Gastrocnemius medialis (tissue), 4 donors: ENCODE data around the gene PBOV1.

Experiments
- POLR2A ChIP-seq, 2 donors: fragments of 450-650 bp; IDR thresholded peaks; one replicate each; pipeline ENCODE4 v1.6.1; 2017; ENCODE audit warnings: antibody characterized with exemption in 2 of 2, mild to moderate bottlenecking in 2 of 2, moderate library complexity in 2 of 2
- TF ChIP-seq, protein P1 (sequence below), 5 experiments: fragments of 450-650 bp in 3 of 5; fragments of 200-600 bp in 2 of 5; sonication (generic) in 2 of 5; IDR thresholded peaks in 4 of 5; conservative IDR thresholded peaks in 1 of 5; 1 replicate in 4 of 5; 2 replicates in 1 of 5; pipeline ENCODE4 v1.5.1; 2016 to 2019; ENCODE audit warnings: antibody characterized with exemption in 5 of 5, mild to moderate bottlenecking in 3 of 5, moderate library complexity in 3 of 5

DNA sequence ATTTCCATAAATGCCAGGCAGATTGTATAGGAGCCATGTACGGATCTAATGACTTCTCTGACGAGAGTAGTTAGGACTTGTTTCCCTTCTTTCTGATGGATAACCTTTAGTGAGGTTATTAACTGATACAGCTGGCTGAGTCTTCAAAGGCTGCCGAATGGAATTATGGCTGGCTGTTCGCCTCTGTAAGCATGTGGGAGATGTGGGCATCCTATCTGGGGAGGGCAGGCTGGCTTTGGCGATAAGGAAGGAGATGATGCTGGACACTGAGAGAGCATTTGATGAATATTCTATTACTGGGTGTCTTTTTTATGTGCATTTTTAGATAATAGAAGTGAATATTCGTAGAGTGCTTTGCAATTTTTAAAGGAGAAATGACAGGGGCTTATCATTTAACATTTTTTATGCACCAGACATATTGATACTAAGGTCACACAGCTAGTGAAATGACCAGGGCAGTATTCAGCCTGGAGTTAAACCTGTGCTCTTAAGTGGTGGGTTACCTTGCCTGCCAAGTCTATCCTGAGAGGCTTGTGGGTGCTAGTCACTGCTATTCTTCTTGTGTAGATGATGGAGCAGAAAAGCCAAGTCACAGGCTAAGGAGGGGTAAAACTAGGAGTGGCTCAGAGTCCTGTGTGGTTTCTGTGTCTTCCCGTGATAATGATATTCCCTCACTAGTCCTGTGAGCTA lies 3.1 kb downstream of the PBOV1 start:
- TF ChIP-seq, protein P1, sequence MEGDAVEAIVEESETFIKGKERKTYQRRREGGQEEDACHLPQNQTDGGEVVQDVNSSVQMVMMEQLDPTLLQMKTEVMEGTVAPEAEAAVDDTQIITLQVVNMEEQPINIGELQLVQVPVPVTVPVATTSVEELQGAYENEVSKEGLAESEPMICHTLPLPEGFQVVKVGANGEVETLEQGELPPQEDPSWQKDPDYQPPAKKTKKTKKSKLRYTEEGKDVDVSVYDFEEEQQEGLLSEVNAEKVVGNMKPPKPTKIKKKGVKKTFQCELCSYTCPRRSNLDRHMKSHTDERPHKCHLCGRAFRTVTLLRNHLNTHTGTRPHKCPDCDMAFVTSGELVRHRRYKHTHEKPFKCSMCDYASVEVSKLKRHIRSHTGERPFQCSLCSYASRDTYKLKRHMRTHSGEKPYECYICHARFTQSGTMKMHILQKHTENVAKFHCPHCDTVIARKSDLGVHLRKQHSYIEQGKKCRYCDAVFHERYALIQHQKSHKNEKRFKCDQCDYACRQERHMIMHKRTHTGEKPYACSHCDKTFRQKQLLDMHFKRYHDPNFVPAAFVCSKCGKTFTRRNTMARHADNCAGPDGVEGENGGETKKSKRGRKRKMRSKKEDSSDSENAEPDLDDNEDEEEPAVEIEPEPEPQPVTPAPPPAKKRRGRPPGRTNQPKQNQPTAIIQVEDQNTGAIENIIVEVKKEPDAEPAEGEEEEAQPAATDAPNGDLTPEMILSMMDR (IDR thresholded peaks at IDR 0.05 in 4 of 5, conservative IDR thresholded peaks at IDR 0.05 in 1 of 5): no peak
- TF ChIP-seq POLR2A (IDR thresholded peaks at IDR 0.05): no peak
